AG10803 (cell line): ENCODE measurements around the gene TNFAIP8L1.

Experiments
- DNase-seq: peaks from one replicate; pipeline ENCODE4 v3.0.0; 2010; ENCODE audit warnings: low read depth
- H3K4me3 ChIP-seq: 2 replicates; pipeline ENCODE4 v1.5.1; 2011; ENCODE audit warnings: mild to moderate bottlenecking, low read length, control low read depth
- TF ChIP-seq, protein P1 (sequence below): conservative IDR thresholded peaks from 2 replicates; pipeline ENCODE4 v1.5.1; 2011; ENCODE audit warnings: mild to moderate bottlenecking, low read length, control low read depth, inconsistent platforms

TNFAIP8L1 gene

DNA sequence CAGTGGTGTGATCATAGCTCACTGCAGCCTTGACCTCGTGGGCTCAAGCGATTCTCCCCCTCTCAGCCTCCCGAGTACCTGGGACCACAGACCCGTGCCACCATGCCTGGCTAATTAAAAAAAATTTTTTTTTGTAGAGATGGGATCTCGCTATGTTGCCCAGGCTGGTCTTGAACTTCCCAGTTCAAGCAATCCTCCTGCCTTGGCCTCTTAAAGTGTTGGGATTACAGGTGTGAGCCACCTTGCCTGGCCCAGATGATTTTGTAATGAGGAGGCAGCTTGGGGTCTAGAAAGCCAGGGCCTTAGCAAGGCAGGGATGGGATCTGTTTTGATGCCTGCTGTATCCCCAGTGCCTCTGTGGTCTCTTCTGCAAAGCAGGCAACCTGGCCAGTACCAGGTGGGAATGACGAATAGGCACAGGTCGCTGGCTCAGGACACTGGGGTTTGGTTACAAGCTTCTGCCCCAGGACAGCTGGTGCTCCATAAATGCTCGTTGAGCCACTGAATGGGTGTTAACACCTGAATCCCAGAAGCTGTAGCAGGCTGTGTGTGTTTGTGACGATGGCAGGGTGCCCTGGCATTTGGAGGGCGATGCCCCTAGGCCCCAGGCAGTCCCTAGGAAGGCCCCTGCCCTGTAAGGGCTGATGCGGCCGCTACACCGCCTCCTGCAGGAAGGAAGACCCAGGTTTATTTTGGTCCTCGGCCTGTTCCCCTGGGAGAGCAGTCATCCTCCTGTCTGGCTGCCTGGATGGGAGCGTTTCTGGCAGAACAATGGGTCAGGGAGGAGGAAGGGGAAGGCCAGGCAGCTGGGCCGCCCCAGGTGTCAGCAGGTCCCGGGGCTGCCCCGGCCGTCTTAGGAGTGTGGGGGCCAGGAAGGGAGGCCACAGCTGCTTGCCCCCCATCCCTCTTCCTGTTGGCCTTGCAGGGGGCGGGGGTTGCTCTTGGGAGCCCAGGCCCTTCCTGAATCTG, 8.6 kb downstream of the TNFAIP8L1 start:
- no peak overlapping the region for H3K4me3 ChIP-seq
- no peak for DNase-seq
- TF ChIP-seq, protein P1, sequence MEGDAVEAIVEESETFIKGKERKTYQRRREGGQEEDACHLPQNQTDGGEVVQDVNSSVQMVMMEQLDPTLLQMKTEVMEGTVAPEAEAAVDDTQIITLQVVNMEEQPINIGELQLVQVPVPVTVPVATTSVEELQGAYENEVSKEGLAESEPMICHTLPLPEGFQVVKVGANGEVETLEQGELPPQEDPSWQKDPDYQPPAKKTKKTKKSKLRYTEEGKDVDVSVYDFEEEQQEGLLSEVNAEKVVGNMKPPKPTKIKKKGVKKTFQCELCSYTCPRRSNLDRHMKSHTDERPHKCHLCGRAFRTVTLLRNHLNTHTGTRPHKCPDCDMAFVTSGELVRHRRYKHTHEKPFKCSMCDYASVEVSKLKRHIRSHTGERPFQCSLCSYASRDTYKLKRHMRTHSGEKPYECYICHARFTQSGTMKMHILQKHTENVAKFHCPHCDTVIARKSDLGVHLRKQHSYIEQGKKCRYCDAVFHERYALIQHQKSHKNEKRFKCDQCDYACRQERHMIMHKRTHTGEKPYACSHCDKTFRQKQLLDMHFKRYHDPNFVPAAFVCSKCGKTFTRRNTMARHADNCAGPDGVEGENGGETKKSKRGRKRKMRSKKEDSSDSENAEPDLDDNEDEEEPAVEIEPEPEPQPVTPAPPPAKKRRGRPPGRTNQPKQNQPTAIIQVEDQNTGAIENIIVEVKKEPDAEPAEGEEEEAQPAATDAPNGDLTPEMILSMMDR = no peak

GRCh38 chr19:4649392-4650047, 10.2 kb downstream of the TNFAIP8L1 start:
- no peak for DNase-seq
- TF ChIP-seq, protein P1 = no peak
- no peak overlapping the region for H3K4me3 ChIP-seq

GRCh38 chr19:4650159-4650558, 10.8 kb downstream of the TNFAIP8L1 start:
- TF ChIP-seq, protein P1 = no peak
- H3K4me3 ChIP-seq = no peak overlapping the region
- no peak for DNase-seq

GRCh38 chr19:4652075-4652474, 12.8 kb downstream of the TNFAIP8L1 start:
- H3K4me3 ChIP-seq = no peak overlapping the region
- no peak for DNase-seq
- TF ChIP-seq, protein P1 = no peak

DNA sequence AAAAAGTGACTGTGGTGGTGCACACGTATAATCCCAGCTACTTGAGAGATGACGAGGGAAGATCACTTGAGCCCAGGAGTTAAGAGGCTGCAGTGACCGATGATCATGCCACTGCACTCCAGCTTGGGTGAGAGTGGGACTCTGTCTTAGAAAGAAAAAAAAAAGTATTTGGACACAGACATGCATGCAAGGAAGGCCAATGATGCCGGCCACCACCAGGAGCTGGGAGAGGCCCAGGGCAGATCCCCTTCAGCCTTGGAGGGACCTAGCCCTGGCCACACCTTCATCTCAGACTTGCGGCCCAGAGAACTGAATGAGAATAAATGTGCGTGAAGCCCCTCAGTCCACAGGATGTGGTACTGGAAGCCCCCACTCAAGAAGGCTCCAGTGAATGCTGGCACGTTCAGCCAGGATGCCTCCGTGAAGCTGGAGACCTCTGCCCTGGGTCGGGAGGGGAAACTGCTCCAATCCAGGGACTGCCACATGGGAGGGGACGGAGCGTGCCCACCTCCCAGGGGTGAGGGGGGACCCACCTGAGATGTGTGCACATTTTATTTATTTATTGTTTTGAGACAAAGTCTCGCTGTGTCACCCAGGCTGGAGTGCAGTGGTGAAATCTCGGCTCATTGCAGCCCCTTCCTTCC, 14.6 kb downstream of the TNFAIP8L1 start:
- H3K4me3 ChIP-seq = no peak overlapping the region
- TF ChIP-seq, protein P1 = no peak
- no peak for DNase-seq

DNA sequence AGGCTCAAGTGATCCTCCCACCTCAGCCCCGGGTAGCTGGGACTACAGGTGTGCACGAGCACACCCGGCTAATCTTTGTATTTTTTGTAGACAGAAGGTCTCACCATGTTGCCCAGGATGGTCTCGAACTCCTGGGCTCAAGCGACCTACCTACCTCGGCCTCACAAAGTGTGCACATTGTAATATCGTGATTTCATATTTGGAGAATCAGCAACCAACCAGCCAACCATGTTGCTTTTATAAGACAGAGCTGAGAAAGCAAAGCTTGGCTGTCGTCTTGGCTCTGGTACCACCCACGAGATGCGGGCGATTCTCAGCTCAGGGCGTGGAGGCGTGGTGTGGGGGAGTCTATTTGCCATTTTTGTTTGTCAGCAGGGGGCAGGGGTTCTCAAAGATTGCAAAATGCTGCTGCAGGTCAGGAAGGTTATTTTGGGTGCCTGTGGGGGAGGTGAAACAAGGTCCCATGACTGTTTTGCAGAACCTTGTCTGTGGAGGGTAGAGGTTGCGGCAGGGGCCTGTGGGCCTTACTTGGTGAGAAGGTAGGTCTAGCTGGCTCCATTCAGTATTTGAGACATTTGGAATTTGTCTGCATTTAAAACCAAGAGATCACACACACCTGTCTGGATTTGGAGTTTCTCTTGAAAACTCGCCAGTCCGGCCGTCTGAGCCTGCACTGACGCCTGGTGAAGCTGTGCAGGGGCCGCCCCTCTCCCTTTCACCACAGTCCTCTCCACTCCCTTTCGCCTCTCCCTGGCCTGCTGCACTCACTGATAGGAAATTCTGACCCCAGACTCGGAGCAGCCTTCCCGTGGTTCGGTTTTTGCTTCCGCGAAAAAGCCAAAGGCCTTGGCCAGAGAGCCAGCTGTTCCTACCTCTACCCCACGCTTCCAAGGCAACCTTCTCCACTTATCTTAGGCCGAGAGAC, 15.4 kb downstream of the TNFAIP8L1 start:
- H3K4me3 ChIP-seq = no peak overlapping the region
- TF ChIP-seq, protein P1 = no peak
- DNase-seq = no peak
